Measurements from ENCODE around the gene TMEM237.

TMEM237 gene

GRCh38 chr2:201642086-201642578, 1.2 kb downstream of the TMEM237 start:
- DNase-seq (ENCODE audit: low read depth) = no peak

- no peak for DNase-seq (ENCODE audit: low read depth)
Observed at GRCh38 chr2:201639205-201639604, 4.1 kb downstream of the TMEM237 start.

GRCh38 chr2:201638326-201638725, 5.0 kb downstream of the TMEM237 start:
- DNase-seq (ENCODE audit: low read depth) = no peak

GRCh38 chr2:201633661-201634249, 9.5 kb downstream of the TMEM237 start:
- DNase-seq (ENCODE audit: low read depth) = no peak

- no peak for DNase-seq (ENCODE audit: low read depth)
Observed at GRCh38 chr2:201631041-201631440, 12.3 kb downstream of the TMEM237 start.

GRCh38 chr2:201630577-201630976, 12.7 kb downstream of the TMEM237 start:
- DNase-seq (ENCODE audit: low read depth) = no peak

- no peak for DNase-seq (ENCODE audit: low read depth)
Observed at GRCh38 chr2:201628545-201628944, 14.8 kb downstream of the TMEM237 start.

- DNase-seq (ENCODE audit: low read depth) = no peak
Observed at GRCh38 chr2:201622306-201622970, 20.9 kb downstream of the TMEM237 start.

- DNase-seq (ENCODE audit: low read depth) = no peak
Observed at GRCh38 chr2:201621293-201621999, 21.9 kb downstream of the TMEM237 start.

- DNase-seq (ENCODE audit: low read depth) = no peak
Observed at GRCh38 chr2:201618744-201619662, 24.3 kb downstream of the TMEM237 start.

- DNase-seq (ENCODE audit: low read depth) = no peak
Observed at GRCh38 chr2:201608021-201608420, 35.3 kb downstream of the TMEM237 start.

- no peak for DNase-seq (ENCODE audit: low read depth)
Observed at GRCh38 chr2:201607568-201607967, 35.7 kb downstream of the TMEM237 start.

- DNase-seq (ENCODE audit: low read depth) = no peak
Observed at GRCh38 chr2:201600906-201601305, 42.4 kb downstream of the TMEM237 start.

- no peak for DNase-seq (ENCODE audit: low read depth)
Observed at GRCh38 chr2:201597397-201597796, 45.9 kb downstream of the TMEM237 start.

GRCh38 chr2:201580486-201580885, 62.8 kb downstream of the TMEM237 start:
- DNase-seq (ENCODE audit: low read depth) = peak; percentile 23

- no peak for DNase-seq (ENCODE audit: low read depth)
Observed at GRCh38 chr2:201579536-201579935, 63.8 kb downstream of the TMEM237 start.

GRCh38 chr2:201575971-201576370, 67.3 kb downstream of the TMEM237 start:
- DNase-seq (ENCODE audit: low read depth) = no peak

- DNase-seq (ENCODE audit: low read depth) = no peak
Observed at GRCh38 chr2:201574766-201575165, 68.5 kb downstream of the TMEM237 start.

GRCh38 chr2:201572846-201573508, 70.3 kb downstream of the TMEM237 start:
- no peak for DNase-seq (ENCODE audit: low read depth)

Measured in HS-5 (cell line).